Activated CD4-positive, CD25-positive, alpha-beta regulatory T cell treated with anti-CD3 and anti-CD28 coated beads, Interleukin-2, amount 50 U/mL, for 16 hours (primary cell): ENCODE results near the gene SPATA25.
"Not testable (repeated sequence)": the region's sequence is repeated elsewhere in the genome, so short reads cannot be mapped to it uniquely, and the experiment has no call there.

Experiments
- DNase-seq: peaks from one replicate; pipeline ENCODE4 v3.0.0-alpha.2; 2020; ENCODE audit warnings: low read depth, low spot score

The SPATA25 gene

DNA sequence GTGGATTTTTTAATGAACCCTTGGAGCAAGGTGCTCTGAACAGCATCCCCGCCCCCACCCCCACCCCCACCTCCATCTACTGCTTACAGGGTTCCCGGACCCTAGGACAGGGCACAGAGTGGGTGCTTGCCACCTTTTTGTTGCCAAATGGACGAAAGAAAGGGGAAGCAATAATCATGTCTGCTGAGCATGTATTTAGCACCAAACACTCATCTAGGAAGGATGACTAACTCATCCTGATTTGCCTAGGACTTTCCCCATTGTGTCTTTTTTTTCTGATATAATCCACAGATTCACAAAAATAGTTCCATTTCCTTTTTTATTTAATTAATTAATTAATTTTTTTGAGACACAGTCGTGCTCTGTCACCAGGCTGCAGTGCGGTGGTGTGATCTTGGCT is 25.7 kb upstream of the SPATA25 start:
- DNase-seq = no peak

GRCh38 chr20:45912344-45912682 is 24.9 kb upstream of the SPATA25 start:
- DNase-seq = no peak

DNA sequence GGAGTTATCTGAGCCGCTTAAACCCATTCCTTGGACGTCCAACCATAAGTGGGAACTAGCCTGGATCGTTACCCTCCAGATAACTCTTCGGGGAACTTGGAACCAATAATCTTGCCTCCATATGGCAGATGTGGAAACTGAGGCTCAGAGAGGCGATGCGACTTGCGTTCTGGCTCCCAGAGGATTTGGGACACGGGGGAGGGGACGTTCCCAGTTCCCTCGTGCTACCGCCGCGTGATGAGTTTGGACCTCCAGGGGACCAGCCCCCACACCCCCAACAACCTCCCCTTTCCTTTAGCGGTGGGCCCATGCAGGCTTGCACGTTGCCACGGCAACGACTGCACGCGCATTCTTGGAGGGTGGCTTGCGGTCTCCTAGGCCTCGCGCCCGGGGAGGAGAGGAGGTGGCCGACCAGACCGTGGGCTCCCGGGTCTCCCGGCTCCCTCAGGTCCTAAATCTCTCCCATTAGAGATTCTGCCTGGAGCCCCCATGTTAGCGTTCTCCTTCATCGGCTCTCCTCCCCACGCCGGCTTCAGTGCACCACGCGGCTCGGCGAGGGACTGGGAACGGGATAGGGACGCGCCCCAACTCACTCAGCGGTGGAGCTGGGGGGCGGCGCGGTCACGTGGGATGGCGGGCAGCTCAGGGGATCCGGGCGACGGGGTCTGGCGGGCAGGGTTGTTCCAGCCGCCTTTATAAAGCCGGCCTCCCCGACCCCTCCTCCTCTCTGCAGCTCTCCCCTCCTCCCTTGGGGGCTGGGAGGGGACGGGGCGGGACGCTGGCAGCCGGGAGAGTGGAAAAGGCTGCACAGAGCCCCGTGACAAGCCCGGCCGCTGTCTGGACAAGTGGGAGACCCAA is 24.3 kb upstream of the SPATA25 start, which contains the start of gene PLTP:
Gene PLTP, minus strand, starts transcription at position 670 of the 858 bp plus-strand sequence. CDS start 703 bp downstream, outside the sequence.
- DNase-seq = no peak

- peak; percentile 79 for DNase-seq
Observed at GRCh38 chr20:45910670-45911485, 23.5 kb upstream of the SPATA25 start.

DNA sequence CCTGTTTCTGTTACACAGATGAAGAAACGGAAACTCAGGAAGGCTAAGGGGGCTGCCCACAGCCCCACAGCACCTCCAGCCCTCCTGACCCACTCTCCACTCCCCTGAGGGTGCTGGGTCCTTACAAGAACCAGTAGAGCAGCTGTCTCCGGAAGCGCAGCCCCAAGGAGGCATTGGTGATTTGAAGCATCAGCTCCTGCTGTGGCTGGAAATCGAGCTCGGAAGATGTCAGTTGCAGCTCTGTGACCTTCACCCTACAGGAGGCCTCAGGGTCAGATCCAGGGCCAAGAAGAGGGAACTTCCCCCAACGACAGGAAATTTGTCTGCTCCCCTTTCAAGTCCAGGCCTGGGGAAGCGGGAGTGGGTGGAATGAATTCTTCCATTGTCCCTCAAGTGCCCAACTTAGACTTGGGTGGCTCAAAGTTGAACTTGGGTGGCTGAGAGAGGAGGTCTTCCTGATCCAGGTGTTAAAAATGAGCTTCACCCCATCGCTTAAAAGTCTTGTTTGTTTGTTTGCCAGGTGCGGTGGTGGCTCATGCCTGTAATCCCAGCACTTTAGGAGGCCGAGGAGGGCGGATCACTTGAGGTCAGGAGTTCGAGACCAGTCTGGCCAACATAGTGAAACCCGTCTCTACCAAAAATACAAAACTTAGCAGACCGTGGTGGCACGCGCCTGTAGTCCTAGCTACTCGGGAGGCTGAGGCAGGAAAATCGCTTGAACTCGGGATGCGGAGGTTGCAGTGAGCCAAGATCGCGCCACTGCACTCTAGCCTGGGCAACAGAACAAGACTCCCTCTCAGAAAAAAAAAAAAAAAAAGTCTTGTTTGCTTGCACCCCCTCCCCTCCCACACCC is 22.6 kb upstream of the SPATA25 start:
- DNase-seq = no peak

- DNase-seq = no peak
Observed at GRCh38 chr20:45909336-45909808, 21.9 kb upstream of the SPATA25 start.

- no peak for DNase-seq
Observed at GRCh38 chr20:45908084-45908483, 20.7 kb upstream of the SPATA25 start.

DNA sequence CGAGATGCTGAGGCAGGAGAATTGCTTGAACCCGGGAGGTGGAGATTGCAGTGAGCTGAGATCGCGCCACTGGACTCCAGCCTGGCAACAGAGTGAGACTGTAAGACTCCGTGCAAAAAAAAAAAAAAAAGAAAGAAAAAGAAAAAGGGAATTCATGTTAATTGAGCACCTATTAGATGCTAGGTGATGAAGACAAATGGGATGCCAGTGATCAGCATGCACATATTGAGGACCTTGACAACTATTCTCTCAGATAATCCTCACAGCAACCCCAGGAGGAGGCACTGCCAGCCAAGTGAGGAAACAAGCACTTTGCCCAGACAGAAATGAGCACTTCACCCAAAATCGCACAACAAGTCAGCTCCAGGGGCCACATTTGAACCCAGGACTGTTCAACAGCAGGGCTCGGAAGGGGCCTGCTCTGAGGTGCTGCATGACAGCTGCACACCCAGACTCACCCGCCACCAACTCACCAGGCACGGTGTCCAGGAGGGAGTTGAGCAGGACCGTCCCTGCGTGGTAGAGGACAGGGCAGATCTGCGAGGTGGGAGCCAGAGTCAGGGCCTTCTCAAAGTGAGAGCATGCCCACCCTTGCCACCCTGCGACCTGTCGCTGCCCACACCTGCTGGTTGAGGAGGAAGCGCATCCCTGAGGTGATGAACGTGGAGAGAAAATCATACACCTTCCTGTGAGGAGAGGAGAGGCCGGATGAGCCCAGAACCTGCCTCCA is 20.0 kb upstream of the SPATA25 start:
- DNase-seq = no peak

DNA sequence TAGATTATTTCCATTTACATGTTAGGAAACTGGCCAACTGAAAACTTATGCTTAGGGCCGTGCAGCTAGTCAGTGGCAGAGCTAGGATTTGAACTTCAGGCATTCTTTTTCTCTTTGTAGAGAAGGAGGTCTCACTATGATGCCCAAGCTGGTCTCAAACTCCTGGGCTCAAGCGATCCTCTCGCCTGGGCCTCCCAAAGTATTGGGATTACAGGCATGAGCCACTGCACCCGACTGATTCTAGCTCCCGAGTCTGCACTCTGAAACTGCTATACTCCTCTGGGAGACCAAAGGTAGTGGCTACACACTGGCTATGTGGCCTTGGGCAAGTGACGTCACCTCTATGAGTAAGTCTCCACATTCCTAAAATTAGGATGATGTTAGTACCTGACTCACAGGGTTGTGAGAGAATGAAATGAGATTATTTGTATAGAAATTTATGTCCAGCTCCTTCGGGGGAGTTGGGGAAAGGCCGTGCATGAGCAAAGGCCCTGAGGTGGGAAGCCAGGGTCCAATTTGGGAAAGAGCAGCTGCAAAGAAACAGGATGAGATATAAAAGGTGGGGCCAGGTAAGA is 18.2 kb upstream of the SPATA25 start:
- DNase-seq = no peak

DNA sequence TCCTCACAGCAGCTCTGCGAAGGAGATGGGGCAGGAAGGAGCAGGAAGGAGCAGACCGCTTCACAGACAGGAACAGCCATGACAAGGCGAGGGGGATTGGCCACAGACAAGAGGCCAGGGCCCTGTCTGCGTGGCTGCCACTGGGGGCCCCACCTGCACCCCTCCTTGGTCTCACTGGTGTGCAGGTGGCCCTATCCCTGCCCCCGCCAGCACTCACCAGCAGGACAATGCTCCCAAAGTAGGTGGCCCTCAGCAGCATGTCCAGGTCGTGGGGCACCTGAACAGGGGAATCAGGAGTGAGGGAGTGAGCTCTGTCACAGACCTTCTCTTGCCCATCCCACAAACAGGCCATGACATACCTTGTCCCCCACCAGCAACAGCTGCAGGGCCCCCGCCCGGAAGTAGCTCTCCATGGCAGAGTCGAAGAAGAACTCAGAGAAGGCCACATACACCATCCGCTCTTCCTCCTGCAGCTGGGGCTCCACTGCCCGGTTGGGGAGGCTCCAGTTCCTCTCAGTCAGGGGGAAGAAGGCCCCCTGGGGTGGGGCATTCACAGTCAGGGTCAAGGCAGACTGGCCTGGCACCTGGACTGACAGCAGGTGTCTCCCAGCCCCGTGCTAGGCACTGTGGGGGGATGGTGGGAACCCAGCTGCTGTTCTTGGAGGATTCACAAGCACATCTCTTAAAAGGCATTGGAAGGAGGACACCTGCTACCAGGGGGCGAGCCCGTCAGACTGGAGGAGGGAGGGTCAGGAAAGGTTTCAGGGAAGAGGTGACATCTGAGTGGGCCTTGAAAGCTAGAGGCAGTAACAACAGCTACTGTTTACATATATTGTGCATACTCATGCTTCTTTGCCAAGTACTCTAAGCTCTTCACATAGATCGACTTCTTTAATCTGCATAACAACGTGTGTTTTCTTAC is 17.4 kb upstream of the SPATA25 start:
- no peak for DNase-seq

- no peak for DNase-seq
Observed at GRCh38 chr20:45902199-45902701, 14.8 kb upstream of the SPATA25 start.

- DNase-seq = not testable (repeated sequence)
Observed at GRCh38 chr20:45901332-45901731, 13.9 kb upstream of the SPATA25 start.

- DNase-seq = no peak
Observed at GRCh38 chr20:45899046-45899835, 11.8 kb upstream of the SPATA25 start.

- no peak for DNase-seq
Observed at GRCh38 chr20:45898285-45898684, 10.9 kb upstream of the SPATA25 start.

GRCh38 chr20:45897692-45898091 is 10.3 kb upstream of the SPATA25 start:
- no peak for DNase-seq

DNA sequence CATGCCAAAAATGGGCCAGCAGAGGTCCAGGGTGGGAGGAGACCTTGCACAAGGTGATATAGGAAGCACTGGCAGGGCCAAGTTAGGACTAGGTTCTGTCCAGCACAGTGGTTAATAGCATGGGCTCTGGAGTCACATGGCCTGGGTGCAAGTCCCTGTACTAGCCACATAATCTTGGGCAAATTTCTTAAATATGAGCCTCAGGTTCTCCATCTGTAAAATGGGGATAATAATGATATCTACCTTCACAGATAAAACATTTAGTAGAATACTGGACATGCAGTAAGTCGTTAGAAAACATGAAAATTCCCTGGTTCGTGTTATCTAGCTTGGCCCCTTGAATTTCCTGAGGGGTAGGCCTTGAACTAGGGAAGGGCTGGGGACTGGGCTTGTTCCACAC is 9.9 kb upstream of the SPATA25 start:
- no peak for DNase-seq

GRCh38 chr20:45896641-45897161 is 9.3 kb upstream of the SPATA25 start:
- DNase-seq = no peak

DNA sequence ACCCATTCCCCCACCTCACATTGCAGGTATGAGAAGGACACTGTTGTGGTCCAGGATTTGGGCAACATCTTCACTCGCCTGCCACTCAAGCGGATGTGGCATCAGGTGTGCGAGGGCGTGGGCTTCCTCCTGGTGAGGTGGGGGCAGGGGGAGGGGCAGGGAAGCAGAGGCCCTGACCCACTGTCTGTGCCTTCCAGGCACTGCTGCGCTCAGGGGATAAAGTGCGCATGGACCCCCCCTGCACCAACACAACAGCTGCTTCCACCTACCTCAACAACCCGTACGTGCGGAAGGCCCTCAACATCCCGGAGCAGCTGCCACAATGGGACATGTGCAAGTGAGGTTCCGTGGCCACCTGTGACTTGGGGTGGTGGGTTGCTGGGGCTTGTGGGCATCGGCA is 7.4 kb upstream of the SPATA25 start:
- no peak for DNase-seq
